Measurements from ENCODE around the gene INHBC. TPM values are rescaled to one million over a fixed set of nuclear protein-coding genes. Genes with fewer than 3 reads are reported as not detected.

The INHBC gene
- total RNA-seq, 1 donor from 2014 or later = not detected

DNA sequence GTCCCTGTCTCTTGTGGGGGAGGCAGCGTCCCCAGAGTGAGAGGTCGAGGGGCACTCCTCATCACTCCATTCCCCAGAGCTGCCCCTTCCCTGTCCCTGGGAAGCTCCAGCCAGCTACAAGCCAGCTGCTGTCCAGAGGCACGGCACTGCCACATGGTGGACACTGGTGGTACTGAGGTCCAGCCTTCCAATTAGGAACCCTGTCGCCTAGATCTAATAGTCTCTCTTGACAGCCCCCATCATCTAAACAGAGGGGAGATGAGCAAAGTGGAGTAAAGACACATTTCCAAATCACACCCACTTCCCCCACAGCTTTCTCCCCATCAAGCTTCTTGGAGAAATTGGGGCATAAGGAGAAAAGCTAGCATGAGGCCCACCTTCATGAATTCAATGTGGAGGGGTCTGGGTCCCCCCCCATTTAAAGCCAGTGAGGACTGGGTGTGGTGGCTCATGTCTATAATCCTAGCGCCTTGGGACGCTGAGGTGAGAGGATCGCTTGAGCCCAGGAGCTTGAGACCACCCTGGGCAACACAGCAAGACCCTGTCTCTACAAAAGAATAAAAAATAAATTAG lies 18.4 kb downstream of the INHBC start:
- DNase-seq (ENCODE audit: extremely low read depth, low read depth, low spot score) = peak; percentile 31

DNA sequence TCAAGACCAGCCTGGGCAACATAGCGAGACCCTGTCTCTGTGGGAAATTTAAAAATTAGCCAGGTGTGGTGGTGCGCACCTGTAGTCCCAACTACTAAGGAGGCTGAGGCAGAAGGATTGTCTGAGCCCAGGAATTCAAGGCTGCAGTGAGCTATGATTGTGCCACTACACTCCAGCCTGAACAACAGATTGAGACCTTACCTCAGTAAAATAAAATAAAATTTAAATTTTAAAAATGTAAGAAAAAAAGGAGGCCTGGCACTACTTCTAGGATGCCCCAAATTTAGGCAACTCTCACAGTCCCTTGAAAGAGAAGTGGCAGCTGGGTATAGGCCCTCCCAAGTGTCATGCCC lies 19.6 kb downstream of the INHBC start:
- DNase-seq (ENCODE audit: extremely low read depth, low read depth, low spot score) = no peak

DNA sequence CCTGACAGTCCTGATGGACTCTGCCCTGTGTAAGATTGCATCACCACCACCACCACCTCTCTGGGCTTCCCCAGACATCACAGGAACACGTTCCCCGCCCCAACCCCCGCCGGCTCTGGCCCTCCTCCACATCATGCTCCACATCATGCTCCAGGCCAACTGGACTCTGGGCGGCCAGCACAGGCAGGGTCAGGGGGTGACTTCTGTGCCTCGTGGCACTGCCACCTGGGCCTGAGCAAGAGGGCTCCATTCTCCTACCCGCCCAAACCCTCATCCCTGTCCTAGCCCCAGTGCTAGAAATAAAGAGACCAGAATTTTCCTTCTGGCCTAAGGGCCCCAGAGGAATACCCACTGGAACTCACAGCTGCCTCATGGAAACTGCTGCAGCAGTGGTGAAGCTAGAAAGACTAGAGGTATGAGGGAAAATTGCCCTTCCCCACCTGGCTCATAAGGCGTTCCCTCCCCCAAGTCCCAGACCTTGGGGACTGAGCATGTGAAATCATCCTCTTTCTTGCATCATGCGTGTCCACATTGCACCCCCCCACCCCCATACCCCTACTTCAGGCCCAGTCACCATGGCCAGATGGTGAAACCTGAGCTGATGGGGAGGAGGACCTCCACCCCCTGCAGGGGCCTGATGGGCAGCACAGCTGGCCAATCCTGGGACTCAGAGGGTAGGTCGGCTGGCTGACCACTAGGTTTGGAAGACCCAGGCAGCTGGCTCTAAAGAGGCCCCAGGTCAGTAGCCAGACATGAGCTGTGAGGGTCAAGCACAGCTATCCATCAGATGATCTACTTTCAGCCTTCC lies 20.2 kb downstream of the INHBC start, which contains the start of gene INHBE:
INHBE (plus strand) TSS at position 742 of the 808 bp plus-strand sequence. CDS start 230 bp downstream, outside the sequence.
- no peak for DNase-seq (ENCODE audit: extremely low read depth, low read depth, low spot score)

GRCh38 chr12:57455374-57456144 lies 21.0 kb downstream of the INHBC start:
- DNase-seq (ENCODE audit: extremely low read depth, low read depth, low spot score) = no peak

GRCh38 chr12:57456145-57456700 lies 21.6 kb downstream of the INHBC start:
- no peak for DNase-seq (ENCODE audit: extremely low read depth, low read depth, low spot score)

- no peak for DNase-seq (ENCODE audit: extremely low read depth, low read depth, low spot score)
Observed at GRCh38 chr12:57456737-57457490, 22.3 kb downstream of the INHBC start.

DNA sequence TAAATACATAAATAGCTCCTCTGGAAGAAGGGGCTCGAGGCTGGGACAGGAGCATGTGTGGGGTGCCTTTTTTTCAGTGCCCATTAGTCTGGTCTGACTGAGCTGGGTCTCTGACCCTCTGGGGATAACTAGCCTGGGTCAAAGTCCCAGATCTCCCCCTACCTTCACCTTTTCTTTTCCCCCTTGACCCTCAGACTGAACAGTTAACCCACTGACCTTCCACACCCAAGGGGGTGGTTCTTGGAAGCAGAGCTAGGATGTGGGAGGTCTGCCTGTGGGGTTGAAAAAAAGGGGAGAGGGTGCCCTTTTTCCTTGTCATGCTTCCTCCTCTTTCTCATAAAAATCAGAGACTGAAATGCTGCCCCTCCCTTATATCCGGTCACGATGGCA lies 24.1 kb downstream of the INHBC start:
- DNase-seq (ENCODE audit: extremely low read depth, low read depth, low spot score) = no peak

- peak; percentile 86 for DNase-seq (ENCODE audit: extremely low read depth, low read depth, low spot score)
Observed at GRCh38 chr12:57459055-57459749, 24.6 kb downstream of the INHBC start.

- DNase-seq (ENCODE audit: extremely low read depth, low read depth, low spot score) = no peak
Observed at GRCh38 chr12:57459750-57460467, 25.3 kb downstream of the INHBC start, which contains the start of gene GLI1. Gene GLI1, plus strand, starts transcription at chr12:57459785. Its CDS starts 3,907 bp downstream, at chr12:57463692.

DNA sequence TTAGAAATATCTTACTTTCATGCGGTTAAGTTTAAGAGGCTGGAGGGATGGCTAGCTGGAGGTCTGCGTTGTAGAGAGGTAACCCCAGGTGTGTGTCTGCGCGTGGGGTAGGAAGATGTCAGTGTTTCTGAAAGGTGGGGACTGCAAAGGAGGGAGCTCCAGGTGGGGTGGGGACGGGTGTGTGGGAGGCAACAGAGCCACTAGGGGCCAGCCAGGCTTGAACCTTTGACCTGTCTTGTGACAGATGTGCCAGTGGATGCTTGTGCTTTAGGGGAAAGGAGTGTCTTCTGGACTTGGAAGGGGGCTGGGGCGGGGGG lies 25.8 kb downstream of the INHBC start:
- no peak for DNase-seq (ENCODE audit: extremely low read depth, low read depth, low spot score)

DNA sequence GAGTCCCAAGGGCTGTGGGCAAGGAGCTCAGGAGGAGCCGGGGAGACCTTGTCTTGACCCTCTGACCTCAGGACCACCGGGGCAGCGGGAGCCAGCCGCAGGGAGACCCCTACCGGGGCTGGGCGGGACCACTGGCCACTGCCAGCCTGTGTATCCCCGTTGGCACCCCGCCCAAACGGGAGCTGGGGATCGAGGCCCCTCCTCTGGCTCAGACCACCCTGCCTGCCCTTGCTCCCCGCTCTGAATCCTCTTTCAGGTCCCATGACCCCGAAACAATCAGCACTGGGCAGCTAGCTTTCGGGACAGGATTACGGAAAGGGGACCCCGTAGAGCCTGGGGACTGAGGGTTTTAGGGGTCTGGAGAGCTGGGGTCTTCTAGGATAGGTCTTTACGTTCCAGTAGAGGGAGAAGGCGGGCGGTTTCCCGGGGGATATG lies 26.3 kb downstream of the INHBC start:
- DNase-seq (ENCODE audit: extremely low read depth, low read depth, low spot score) = no peak

DNA sequence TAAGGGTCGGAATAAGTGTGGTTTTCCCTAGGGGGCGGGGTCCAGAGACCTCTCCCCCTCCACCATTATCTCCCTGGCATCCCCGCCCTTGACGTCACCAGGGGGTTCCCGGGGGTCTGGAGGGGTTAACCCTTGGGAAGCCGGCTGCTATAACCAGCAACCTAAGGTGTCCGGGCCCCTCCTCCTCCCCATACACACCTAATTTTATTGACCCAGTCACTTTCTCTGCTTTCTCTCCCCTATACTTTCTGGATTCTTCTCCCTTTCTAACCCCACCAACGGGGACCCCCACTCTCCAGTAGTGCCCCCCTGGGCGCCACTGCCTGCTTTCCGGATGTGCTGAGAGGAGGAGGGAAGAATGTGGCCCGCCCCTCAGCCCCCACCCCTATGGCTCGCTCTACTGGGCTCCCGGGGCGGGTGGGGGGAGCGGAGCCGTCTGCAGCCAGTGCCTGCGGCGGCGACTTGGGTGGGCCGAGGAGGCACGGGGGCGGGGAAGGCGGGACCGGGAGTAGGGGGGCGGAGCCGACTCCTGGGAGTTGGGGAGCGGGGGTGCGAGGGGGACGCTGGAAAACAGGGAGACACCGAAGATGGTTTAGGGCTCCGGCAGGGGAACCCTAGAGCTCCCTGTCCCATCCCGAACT lies 26.8 kb downstream of the INHBC start:
- DNase-seq (ENCODE audit: extremely low read depth, low read depth, low spot score) = no peak

GRCh38 chr12:57461917-57462250 lies 27.3 kb downstream of the INHBC start:
- DNase-seq (ENCODE audit: extremely low read depth, low read depth, low spot score) = no peak

DNA sequence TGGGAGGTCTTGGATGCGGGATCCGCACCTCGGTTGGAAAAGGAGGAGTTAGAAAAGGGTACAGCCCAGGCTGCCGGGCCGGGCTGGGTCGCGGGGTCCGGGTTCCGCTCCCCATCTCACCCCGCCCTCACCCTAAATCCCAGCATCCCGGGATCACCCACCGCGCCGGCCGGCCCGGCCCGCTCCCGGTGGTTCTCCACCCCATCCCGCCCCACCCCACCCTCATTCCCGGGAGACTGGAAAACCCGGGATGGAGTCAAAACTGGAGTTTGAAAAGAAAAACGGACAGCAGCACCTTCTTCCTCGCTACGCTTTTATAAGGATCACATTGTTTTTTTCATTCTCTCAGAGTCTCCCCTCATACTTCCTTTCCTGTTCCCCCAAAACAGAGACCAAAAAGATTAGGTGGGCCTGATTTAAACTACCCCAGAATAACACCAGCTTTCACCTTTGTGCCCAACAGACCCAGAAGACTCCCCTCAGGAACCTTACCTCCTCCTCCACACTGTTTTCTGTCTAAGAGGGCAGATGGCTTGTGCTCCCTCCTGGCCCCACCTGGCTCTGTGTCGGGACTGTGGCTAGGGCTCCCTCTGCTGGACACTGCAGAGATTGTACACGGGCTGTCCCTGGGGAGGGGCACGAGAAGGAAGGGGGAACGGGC lies 27.8 kb downstream of the INHBC start:
- peak; percentile 77 for DNase-seq (ENCODE audit: extremely low read depth, low read depth, low spot score)

- no peak for DNase-seq (ENCODE audit: extremely low read depth, low read depth, low spot score)
Observed at GRCh38 chr12:57462912-57463253, 28.3 kb downstream of the INHBC start.

GRCh38 chr12:57464569-57464968 lies 30.0 kb downstream of the INHBC start:
- DNase-seq (ENCODE audit: extremely low read depth, low read depth, low spot score) = no peak

DNA sequence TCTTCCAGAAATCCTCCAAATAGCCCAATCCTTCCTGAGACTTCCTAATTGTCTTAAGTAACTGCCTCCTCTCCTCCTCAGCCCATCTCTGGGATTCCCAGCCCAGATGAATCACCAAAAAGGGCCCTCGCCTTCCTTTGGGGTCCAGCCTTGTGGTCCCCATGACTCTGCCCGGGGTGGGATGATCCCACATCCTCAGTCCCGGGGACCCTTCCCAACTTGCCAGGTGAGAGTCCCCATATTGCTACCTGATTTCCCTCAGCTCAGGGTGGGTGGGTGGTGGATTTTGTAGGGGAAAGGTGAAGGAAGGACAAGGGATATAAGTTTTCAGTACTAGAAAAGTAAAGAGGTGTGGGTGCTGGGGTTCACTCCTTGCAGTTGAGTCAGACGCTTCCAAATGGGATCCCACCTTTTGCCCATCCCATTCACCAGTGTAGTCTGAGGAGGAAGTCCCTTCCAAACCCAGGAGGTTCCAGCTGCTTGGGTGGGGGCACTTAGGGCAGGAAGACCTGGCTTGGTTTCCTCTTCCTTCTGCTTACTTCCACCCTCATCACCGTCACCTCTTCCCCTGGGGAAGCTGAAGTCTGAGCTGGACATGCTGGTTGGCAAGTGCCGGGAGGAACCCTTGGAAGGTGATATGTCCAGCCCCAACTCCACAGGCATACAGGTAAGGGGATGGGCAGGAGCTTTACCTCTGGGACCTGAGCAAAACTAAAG lies 30.6 kb downstream of the INHBC start:
- DNase-seq (ENCODE audit: extremely low read depth, low read depth, low spot score) = no peak
